Measurements from ENCODE around the gene VARS2. TPM values are rescaled to one million over a fixed set of nuclear protein-coding genes. Genes with fewer than 3 reads are reported as not detected.

VARS2 gene
- total and polyA plus RNA-seq, 2 donors (not counting 3 experiments of a cell fraction or from before 2014, with no cell fraction given): 17.8 to 34.3 TPM

GRCh38 chr6:30932665-30933365, 18.8 kb downstream of the VARS2 start:
- TF ChIP-seq FOS (IDR thresholded peaks at IDR 0.05; ENCODE audit: borderline replicate concordance, insufficient read depth, low read length): no peak
- no peak for TF ChIP-seq JUN (IDR thresholded peaks at IDR 0.05; ENCODE audit: borderline replicate concordance, insufficient read depth, insufficient read length, low read depth)
- no peak for TF ChIP-seq POLR2AphosphoS5 (IDR thresholded peaks at IDR 0.05; ENCODE audit: insufficient read depth, low read depth, low read length)
- TF ChIP-seq GATA2 (IDR thresholded peaks at IDR 0.05; ENCODE audit: insufficient read depth, insufficient read length, low read depth, low read length): no peak
- TF ChIP-seq MAX (IDR thresholded peaks at IDR 0.05; ENCODE audit: insufficient read depth, insufficient read length): no peak
- no peak for TF ChIP-seq CTCF (IDR thresholded peaks at IDR 0.05; ENCODE audit: extremely low read depth in 1 of 2, insufficient read depth in 1 of 2, low read depth in 1 of 2, low read length in 2 of 2)
- no peak for TF ChIP-seq POLR2A (IDR thresholded peaks at IDR 0.05; ENCODE audit: low read depth, low read length)
- TF ChIP-seq EZH2 (IDR thresholded peaks at IDR 0.05; ENCODE audit: borderline replicate concordance, low read depth, low read length, severe bottlenecking): no peak
- intact Hi-C loops (cut with micrococcal nuclease) (no loop called here), dilution Hi-C loops (cut with MboI; ENCODE audit: extremely low pct_ligation_motif_present, low sequenced_read_pairs) (no loop called here)
- Histone ChIP-seq H4K20me1 (replicated peaks; ENCODE audit: control insufficient read depth, extremely low read depth, insufficient read depth, low read length) (no peaks in the 10 kb centered on the region), H3K27me3 (ENCODE audit: control insufficient read depth in 2 of 2, insufficient read depth in 2 of 2, low read length in 2 of 2) (peaks cover 0 to 4% of the 10 kb centered on the region in 2 experiments), H3K4me2 (ENCODE audit: insufficient read depth, low read length) (no peak overlapping the region), H3K36me3 (ENCODE audit: control insufficient read depth in 2 of 2, extremely low read depth in 1 of 2, insufficient read depth in 2 of 2, low read length in 2 of 2) (no peaks in the 10 kb centered on the region), H3K9me3 (replicated peaks; ENCODE audit: control insufficient read depth, insufficient read depth, low read length) (no peaks in the 10 kb centered on the region), H3K79me2 (ENCODE audit: control insufficient read depth, insufficient read depth, low read length) (no peaks in the 10 kb centered on the region), H3K9ac (replicated peaks; ENCODE audit: extremely low read depth, insufficient read depth, low read length) (no peak overlapping the region), H3K4me1 (ENCODE audit: control insufficient read depth, extremely low read depth, insufficient read depth, low read length) (no peaks in the 10 kb centered on the region), H3K27ac (ENCODE audit: insufficient read depth, low read depth, low read length) (no peak overlapping the region), H3K9me1 (replicated peaks; ENCODE audit: control insufficient read depth, extremely low read depth, insufficient read depth, low read length) (no peaks in the 10 kb centered on the region), H2AFZ (ENCODE audit: low read depth, low read length) (no peak overlapping the region), H3K4me3 (replicated peaks in 1 of 3; ENCODE audit: insufficient read depth in 1 of 3, low read depth in 1 of 3, low read length in 3 of 3) (no peak overlapping the region)
- ChIA-PET POLR2A (no interaction called here), CTCF (interaction anchor here (1.3 kb wide), 1 partner anchor 8 kb away, joined by 5 read pairs; the partner anchor contains the start of gene MUCL3)
- DNase-seq (ENCODE audit: low read depth, low spot score) (no peak), FAIRE-seq (no peak)
- BruUV-seq (replicated peaks): no TSS peak
